Transverse colon (tissue), 4 donors: ENCODE results near the gene CLDN17.

Experiments
- CTCF ChIP-seq, 5 experiments: fragments of 200-600 bp in 3 of 5; fragments of 450-650 bp in 2 of 5; sonication (generic) in 3 of 5; IDR thresholded peaks; 1 replicate in 2 of 5; 2 replicates in 3 of 5; pipeline ENCODE4 v1.5.1; 2016 to 2017; ENCODE audit warnings: antibody characterized with exemption in 5 of 5, inconsistent platforms in 3 of 5, mild to moderate bottlenecking in 2 of 5, moderate library complexity in 1 of 5
- EP300 ChIP-seq: sonication (generic); formaldehyde crosslinking; IDR thresholded peaks from one replicate; pipeline ENCODE4 v1.6.1; 2017; ENCODE audit warnings: antibody characterized with exemption, low read depth
- POLR2A ChIP-seq: fragments of 450-650 bp; IDR thresholded peaks from one replicate; pipeline ENCODE4 v1.6.1; 2016; ENCODE audit warnings: antibody characterized with exemption, mild to moderate bottlenecking, moderate library complexity
- POLR2AphosphoS5 ChIP-seq, 3 donors: sonication (generic); formaldehyde crosslinking; IDR thresholded peaks; one replicate each; pipeline ENCODE4 v1.6.1; 2016; ENCODE audit warnings: antibody characterized with exemption in 3 of 3

- TF ChIP-seq EP300 (no peak), POLR2A (no peak), CTCF (IDR thresholded peaks at IDR 0.05) (no peak), POLR2AphosphoS5 (IDR thresholded peaks at IDR 0.05) (no peak)
Measured at GRCh38 chr21:30190554-30190953, 23.9 kb upstream of the CLDN17 start.
